ENCODE data around the gene RGMA.

Gene RGMA

GRCh38 chr15:92989470-92989869, 99.5 kb downstream of the RGMA start:
- DNase-seq (ENCODE audit: low read depth, low spot score) = no peak
- no peak overlapping the region for H3K4me3 ChIP-seq (ENCODE audit: low read length)
